K562 (cell line): ENCODE measurements around the gene B9D2. TPM values are rescaled to one million over a fixed set of nuclear protein-coding genes. Genes with fewer than 3 reads are reported as not detected.
A peak's percentile ranks its signal among the peaks of the same experiment; 100 is the strongest.

Experiments used
- BCOR ChIP-seq: fragments of 450-650 bp; IDR thresholded peaks from 2 replicates; pipeline ENCODE4 v1.6.1; 2016
- FIP1L1 ChIP-seq: fragments of 200-400 bp; formaldehyde crosslinking; IDR thresholded peaks from 2 replicates; pipeline ENCODE4 v1.6.1; 2018; ENCODE audit warnings: mild to moderate bottlenecking, low read depth, low read length; ENCODE audit not compliant: poor library complexity, severe bottlenecking
- FOSL1 ChIP-seq: fragments of 200-800 bp; sonication (Bioruptor generic); conservative IDR thresholded peaks from 2 replicates; pipeline ENCODE4 v1.6.1; 2016; ENCODE audit warnings: missing genetic modification characterization, missing compliant biosample characterization
- GABPB1 ChIP-seq: sonication (generic); formaldehyde crosslinking; IDR thresholded peaks from 2 replicates; pipeline ENCODE4 v1.8.0; 2022; ENCODE audit warnings: mild to moderate bottlenecking, missing genetic modification reagents
- MIER1 ChIP-seq: fragments of 450-650 bp; IDR thresholded peaks from 2 replicates; pipeline ENCODE4 v1.6.1; 2016; ENCODE audit warnings: antibody characterized with exemption, mild to moderate bottlenecking, low read depth
- MYBL2 ChIP-seq, 2 experiments: fragments of 450-650 bp in 1 of 2; sonication (generic) in 1 of 2; formaldehyde crosslinking in 1 of 2; IDR thresholded peaks; 2 replicates each; pipeline versions ENCODE4 v1.6.1 to v1.8.1; 2017 to 2022; ENCODE audit warnings: borderline replicate concordance in 1 of 2, inconsistent platforms in 1 of 2, low read depth in 1 of 2, mild to moderate bottlenecking in 1 of 2, missing genetic modification reagents in 1 of 2, moderate library complexity in 1 of 2
- NCOA1 ChIP-seq: fragments of 450-650 bp; IDR thresholded peaks from 2 replicates; pipeline ENCODE4 v1.6.1; 2016; ENCODE audit warnings: low read depth
- NR3C1 ChIP-seq: sonication (generic); formaldehyde crosslinking; IDR thresholded peaks from 2 replicates; pipeline ENCODE4 v1.8.1; 2022; ENCODE audit warnings: missing genetic modification reagents
- SRSF3 ChIP-seq: fragments of 200-400 bp; formaldehyde crosslinking; IDR thresholded peaks from 2 replicates; pipeline ENCODE4 v1.6.1; 2016; ENCODE audit warnings: mild to moderate bottlenecking, low read length, moderate library complexity; ENCODE audit not compliant: insufficient read depth
- ZNF655 ChIP-seq: fragments of 250-450 bp; sonication (Bioruptor Pico); IDR thresholded peaks from 2 replicates; pipeline ENCODE4 v1.5.0; 2021
- ZNF778 ChIP-seq: fragments of 450-650 bp; formaldehyde crosslinking; IDR thresholded peaks from 2 replicates; pipeline ENCODE4 v1.4.0; 2020; ENCODE audit warnings: mild to moderate bottlenecking, moderate library complexity
- polyA plus RNA-seq, 8 experiments: library from polyadenylated mRNA; depleted of rRNA in 4 of 8; stranded (reverse) in 5 of 8; unstranded in 3 of 8; fragments of >200 nt; fragmentation: Nextera tagmentation in 2 of 8; fragmentation: Illumina TruSeq in 1 of 8; extraction: Ambion mirVana in 2 of 8; extraction: Trizol in 1 of 8; gene quantifications; 2 replicates each; pipeline versions ENCODE4 v1.2.1 to v1.2.3, GENCODE V29; 2011 to 2014; ENCODE audit warnings: inconsistent platforms in 1 of 8, missing spikeins in 1 of 8
- total RNA-seq, 7 experiments: library from RNA; depleted of rRNA in 6 of 7; stranded (reverse); fragments of >200 nt in 6 of 7; fragmentation: Illumina TruSeq in 2 of 7; extraction: Trizol in 2 of 7; gene quantifications; 2 replicates each; pipeline versions ENCODE4 v1.2.1 to v1.2.3, GENCODE V29; 2011 to 2021; ENCODE audit warnings: low replicate concordance in 1 of 7
- TF ChIP-seq, protein P1 (sequence below): fragments of 150-350 bp; conservative IDR thresholded peaks from 2 replicates; pipeline ENCODE4 v1.6.1; 2014; ENCODE audit warnings: low read length
- TF ChIP-seq, protein P2 (sequence below), 2 experiments: fragments of 150-350 bp in 1 of 2; IDR thresholded peaks; 2 replicates each; pipeline ENCODE4 v1.6.1; 2012 to 2016; ENCODE audit warnings: low read depth in 2 of 2, low read length in 2 of 2, mild to moderate bottlenecking in 1 of 2, moderate library complexity in 1 of 2
- TF ChIP-seq, protein P3 (sequence below): sonication (generic); formaldehyde crosslinking; IDR thresholded peaks from 2 replicates; pipeline ENCODE4 v1.8.0; 2023; ENCODE audit warnings: mild to moderate bottlenecking, missing genetic modification reagents
- TF ChIP-seq, protein P4 (sequence below): IDR thresholded peaks from 3 replicates; pipeline ENCODE4 v1.6.1; 2011; ENCODE audit warnings: borderline replicate concordance, mild to moderate bottlenecking; ENCODE audit not compliant: insufficient read length, insufficient read depth

The B9D2 gene
- total and polyA plus RNA-seq, 9 of the 15 experiments (the other 6 are each of a cell fraction or from before 2014, with no cell fraction given): 0.83 to 6.9 (median 2.8) TPM

DNA sequence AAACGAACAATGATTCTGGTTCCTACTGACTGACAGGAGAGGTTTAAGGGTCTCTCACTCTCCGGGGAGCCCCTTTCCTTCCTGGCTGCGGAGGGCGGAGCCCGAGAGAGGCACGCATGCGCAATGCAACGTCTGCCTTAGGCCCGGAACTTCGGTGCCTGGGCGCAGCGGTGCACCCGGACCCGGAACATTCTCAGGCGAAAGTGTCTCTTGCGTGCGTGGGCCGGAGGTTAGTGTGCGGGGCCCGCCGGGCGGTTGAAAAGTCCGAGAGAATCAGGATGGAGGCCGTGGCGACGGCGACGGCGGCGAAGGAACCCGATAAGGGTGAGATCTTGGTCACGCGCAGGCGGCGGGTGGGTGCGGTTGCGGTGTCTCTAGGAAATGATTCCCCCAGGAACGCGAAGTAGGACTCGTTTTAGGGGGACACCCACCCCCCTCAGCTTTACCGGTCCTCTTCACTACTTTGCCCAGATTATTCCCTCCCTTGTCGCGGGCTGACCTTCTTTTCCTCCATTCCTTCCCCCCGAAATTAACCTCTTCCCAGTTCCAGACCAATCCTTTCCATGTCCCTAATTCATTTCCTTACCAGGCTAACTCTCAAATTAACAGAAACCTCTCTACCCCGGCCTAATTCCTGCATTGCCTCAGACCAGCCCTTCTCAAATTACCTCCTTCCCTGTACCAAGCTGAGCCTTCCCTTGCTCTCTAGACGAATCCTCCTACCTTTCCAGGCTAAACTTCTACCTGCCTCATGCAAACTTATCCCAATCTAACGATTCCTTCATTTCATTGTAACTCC is 53.7 kb downstream of the B9D2 start, which contains the start of gene CCDC97 (continued):
- peak; percentile 100 for TF ChIP-seq NCOA1
- no peak for TF ChIP-seq ZNF655 (CRISPR knock-in tag)
- TF ChIP-seq FIP1L1: peak; percentile 89
- peak; percentile 65 for TF ChIP-seq FOSL1 (tag)
- TF ChIP-seq, protein P1, sequence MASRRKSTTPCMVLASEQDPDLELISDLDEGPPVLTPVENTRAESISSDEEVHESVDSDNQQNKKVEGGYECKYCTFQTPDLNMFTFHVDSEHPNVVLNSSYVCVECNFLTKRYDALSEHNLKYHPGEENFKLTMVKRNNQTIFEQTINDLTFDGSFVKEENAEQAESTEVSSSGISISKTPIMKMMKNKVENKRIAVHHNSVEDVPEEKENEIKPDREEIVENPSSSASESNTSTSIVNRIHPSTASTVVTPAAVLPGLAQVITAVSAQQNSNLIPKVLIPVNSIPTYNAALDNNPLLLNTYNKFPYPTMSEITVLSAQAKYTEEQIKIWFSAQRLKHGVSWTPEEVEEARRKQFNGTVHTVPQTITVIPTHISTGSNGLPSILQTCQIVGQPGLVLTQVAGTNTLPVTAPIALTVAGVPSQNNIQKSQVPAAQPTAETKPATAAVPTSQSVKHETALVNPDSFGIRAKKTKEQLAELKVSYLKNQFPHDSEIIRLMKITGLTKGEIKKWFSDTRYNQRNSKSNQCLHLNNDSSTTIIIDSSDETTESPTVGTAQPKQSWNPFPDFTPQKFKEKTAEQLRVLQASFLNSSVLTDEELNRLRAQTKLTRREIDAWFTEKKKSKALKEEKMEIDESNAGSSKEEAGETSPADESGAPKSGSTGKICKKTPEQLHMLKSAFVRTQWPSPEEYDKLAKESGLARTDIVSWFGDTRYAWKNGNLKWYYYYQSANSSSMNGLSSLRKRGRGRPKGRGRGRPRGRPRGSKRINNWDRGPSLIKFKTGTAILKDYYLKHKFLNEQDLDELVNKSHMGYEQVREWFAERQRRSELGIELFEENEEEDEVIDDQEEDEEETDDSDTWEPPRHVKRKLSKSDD: no peak; the same call in 1 of the 2 replicates
- peak; percentile 72; the same call in 1 of the 2 replicates for TF ChIP-seq BCOR
- TF ChIP-seq, protein P2, sequence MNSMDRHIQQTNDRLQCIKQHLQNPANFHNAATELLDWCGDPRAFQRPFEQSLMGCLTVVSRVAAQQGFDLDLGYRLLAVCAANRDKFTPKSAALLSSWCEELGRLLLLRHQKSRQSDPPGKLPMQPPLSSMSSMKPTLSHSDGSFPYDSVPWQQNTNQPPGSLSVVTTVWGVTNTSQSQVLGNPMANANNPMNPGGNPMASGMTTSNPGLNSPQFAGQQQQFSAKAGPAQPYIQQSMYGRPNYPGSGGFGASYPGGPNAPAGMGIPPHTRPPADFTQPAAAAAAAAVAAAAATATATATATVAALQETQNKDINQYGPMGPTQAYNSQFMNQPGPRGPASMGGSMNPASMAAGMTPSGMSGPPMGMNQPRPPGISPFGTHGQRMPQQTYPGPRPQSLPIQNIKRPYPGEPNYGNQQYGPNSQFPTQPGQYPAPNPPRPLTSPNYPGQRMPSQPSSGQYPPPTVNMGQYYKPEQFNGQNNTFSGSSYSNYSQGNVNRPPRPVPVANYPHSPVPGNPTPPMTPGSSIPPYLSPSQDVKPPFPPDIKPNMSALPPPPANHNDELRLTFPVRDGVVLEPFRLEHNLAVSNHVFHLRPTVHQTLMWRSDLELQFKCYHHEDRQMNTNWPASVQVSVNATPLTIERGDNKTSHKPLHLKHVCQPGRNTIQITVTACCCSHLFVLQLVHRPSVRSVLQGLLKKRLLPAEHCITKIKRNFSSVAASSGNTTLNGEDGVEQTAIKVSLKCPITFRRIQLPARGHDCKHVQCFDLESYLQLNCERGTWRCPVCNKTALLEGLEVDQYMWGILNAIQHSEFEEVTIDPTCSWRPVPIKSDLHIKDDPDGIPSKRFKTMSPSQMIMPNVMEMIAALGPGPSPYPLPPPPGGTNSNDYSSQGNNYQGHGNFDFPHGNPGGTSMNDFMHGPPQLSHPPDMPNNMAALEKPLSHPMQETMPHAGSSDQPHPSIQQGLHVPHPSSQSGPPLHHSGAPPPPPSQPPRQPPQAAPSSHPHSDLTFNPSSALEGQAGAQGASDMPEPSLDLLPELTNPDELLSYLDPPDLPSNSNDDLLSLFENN (IDR thresholded peaks at IDR 0.05; ENCODE audit: low read depth in 2 of 2, low read length in 2 of 2): 0 out of 4 replicates have a peak, but pooled peaks of 1 of the 2 experiments have one; percentile 9
- no peak for TF ChIP-seq SRSF3
- TF ChIP-seq, protein P3, sequence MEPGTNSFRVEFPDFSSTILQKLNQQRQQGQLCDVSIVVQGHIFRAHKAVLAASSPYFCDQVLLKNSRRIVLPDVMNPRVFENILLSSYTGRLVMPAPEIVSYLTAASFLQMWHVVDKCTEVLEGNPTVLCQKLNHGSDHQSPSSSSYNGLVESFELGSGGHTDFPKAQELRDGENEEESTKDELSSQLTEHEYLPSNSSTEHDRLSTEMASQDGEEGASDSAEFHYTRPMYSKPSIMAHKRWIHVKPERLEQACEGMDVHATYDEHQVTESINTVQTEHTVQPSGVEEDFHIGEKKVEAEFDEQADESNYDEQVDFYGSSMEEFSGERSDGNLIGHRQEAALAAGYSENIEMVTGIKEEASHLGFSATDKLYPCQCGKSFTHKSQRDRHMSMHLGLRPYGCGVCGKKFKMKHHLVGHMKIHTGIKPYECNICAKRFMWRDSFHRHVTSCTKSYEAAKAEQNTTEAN (CRISPR knock-in tag): no peak
- TF ChIP-seq ZNF778: no peak
- no peak; the same call in 1 of the 2 replicates for TF ChIP-seq MIER1
- peak; percentile 13; the same call in 1 of the 2 replicates for TF ChIP-seq MYBL2 (IDR thresholded peaks at IDR 0.05; ENCODE audit: low read depth)
- TF ChIP-seq MYBL2 (CRISPR knock-in tag; IDR thresholded peaks at IDR 0.05; ENCODE audit: borderline replicate concordance): no peak
- TF ChIP-seq, protein P4, sequence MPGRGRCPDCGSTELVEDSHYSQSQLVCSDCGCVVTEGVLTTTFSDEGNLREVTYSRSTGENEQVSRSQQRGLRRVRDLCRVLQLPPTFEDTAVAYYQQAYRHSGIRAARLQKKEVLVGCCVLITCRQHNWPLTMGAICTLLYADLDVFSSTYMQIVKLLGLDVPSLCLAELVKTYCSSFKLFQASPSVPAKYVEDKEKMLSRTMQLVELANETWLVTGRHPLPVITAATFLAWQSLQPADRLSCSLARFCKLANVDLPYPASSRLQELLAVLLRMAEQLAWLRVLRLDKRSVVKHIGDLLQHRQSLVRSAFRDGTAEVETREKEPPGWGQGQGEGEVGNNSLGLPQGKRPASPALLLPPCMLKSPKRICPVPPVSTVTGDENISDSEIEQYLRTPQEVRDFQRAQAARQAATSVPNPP: no peak
- TF ChIP-seq GABPB1 (CRISPR knock-in tag): peak; percentile 97
- TF ChIP-seq NR3C1 (CRISPR knock-in tag): no peak
